Measurements from ENCODE around the gene TCEA2. TPM values are rescaled to one million over a fixed set of nuclear protein-coding genes. Genes with fewer than 3 reads are reported as not detected.

The TCEA2 gene
- total RNA-seq, 1 donor from 2014 or later: 33.1 TPM

GRCh38 chr20:64068386-64069208 is 5.6 kb downstream of the TCEA2 start:
- intact Hi-C loops (cut with DNase I): no loop called here
- TF ChIP-seq POLR2A (IDR thresholded peaks at IDR 0.05) (no peak), CTCF (IDR thresholded peaks at IDR 0.05) (no peak), POLR2AphosphoS5 (IDR thresholded peaks at IDR 0.05; ENCODE audit: insufficient read depth in 1 of 2, low read depth in 1 of 2) (no peak)

GRCh38 chr20:64069209-64069613 is 6.2 kb downstream of the TCEA2 start:
- intact Hi-C loops (cut with DNase I): no loop called here
- TF ChIP-seq CTCF (IDR thresholded peaks at IDR 0.05): no peak
- no peak for TF ChIP-seq POLR2AphosphoS5 (IDR thresholded peaks at IDR 0.05; ENCODE audit: insufficient read depth in 1 of 2, low read depth in 1 of 2)
- no peak for TF ChIP-seq POLR2A (IDR thresholded peaks at IDR 0.05)
- DNase-seq (ENCODE audit: extremely low spot score in 2 of 2): no peak
- Histone ChIP-seq H3K27ac (no peak overlapping the region), H3K4me3 (no peak overlapping the region), H3K27me3 (no peaks in the 10 kb centered on the region), H3K36me3 (peaks cover 0 to 12% of the 10 kb centered on the region in 2 donors), H3K9me3 (no peaks in the 10 kb centered on the region), H3K4me1 (peaks cover 19% of the 10 kb centered on the region)

More at GRCh38 chr20:64068386-64069208, 5.6 kb downstream of the TCEA2 start:
- Histone ChIP-seq H3K4me1 (peaks cover 25% of the 10 kb centered on the region), H3K27ac (no peak overlapping the region), H3K36me3 (peaks cover 0 to 8% of the 10 kb centered on the region in 2 donors), H3K4me3 (no peak overlapping the region), H3K27me3 (no peaks in the 10 kb centered on the region), H3K9me3 (no peaks in the 10 kb centered on the region)
- DNase-seq (ENCODE audit: extremely low spot score in 2 of 2): no peak

GRCh38 chr20:64069614-64070243 is 6.7 kb downstream of the TCEA2 start:
- H3K27me3 ChIP-seq: no peaks in the 10 kb centered on the region
- intact Hi-C loops (cut with DNase I): no loop called here
- TF ChIP-seq POLR2A (IDR thresholded peaks at IDR 0.05) (no peak), POLR2AphosphoS5 (IDR thresholded peaks at IDR 0.05; ENCODE audit: insufficient read depth in 1 of 2, low read depth in 1 of 2) (no peak), CTCF (IDR thresholded peaks at IDR 0.05) (peak in 1 of 3 experiments; percentile 29)

GRCh38 chr20:64070244-64070993 is 7.4 kb downstream of the TCEA2 start:
- peaks cover 0 to 12% of the 10 kb centered on the region in 2 donors for H3K36me3 ChIP-seq

More at GRCh38 chr20:64069614-64070243, 6.7 kb downstream of the TCEA2 start:
- H3K36me3 ChIP-seq: peaks cover 0 to 12% of the 10 kb centered on the region in 2 donors
- no peak overlapping the region for H3K4me3 ChIP-seq
- no peak overlapping the region for H3K27ac ChIP-seq
- H3K9me3 ChIP-seq: no peaks in the 10 kb centered on the region
- DNase-seq (ENCODE audit: extremely low spot score in 2 of 2): no peak
- H3K4me1 ChIP-seq: peaks cover 14% of the 10 kb centered on the region

More at GRCh38 chr20:64070244-64070993, 7.4 kb downstream of the TCEA2 start:
- Histone ChIP-seq H3K27ac (no peak overlapping the region), H3K27me3 (no peaks in the 10 kb centered on the region), H3K4me1 (peaks cover 8% of the 10 kb centered on the region), H3K9me3 (no peaks in the 10 kb centered on the region), H3K4me3 (no peak overlapping the region)
- intact Hi-C loops (cut with DNase I): no loop called here
- TF ChIP-seq CTCF (IDR thresholded peaks at IDR 0.05) (no peak), POLR2AphosphoS5 (IDR thresholded peaks at IDR 0.05; ENCODE audit: insufficient read depth in 1 of 2, low read depth in 1 of 2) (no peak), POLR2A (IDR thresholded peaks at IDR 0.05) (no peak)
- DNase-seq (ENCODE audit: extremely low spot score in 2 of 2): no peak
